Neuronal stem cell (in vitro differentiated cells): ENCODE data around the gene SH3BP2.

Source experiments
- DNase-seq: peaks from one replicate; pipeline ENCODE4 v3.0.0-alpha.2; 2013; ENCODE audit warnings: low spot score
- H2AFZ ChIP-seq: one replicate; pipeline ENCODE4 v1.6.1; 2013; ENCODE audit warnings: mild to moderate bottlenecking, low read length, inconsistent platforms
- H2AK5ac ChIP-seq: 2 replicates; pipeline ENCODE4 v1.6.1; 2013; ENCODE audit warnings: low read depth, mild to moderate bottlenecking, inconsistent platforms, low read length, moderate library complexity, mixed read lengths
- H2BK120ac ChIP-seq: 2 replicates; pipeline ENCODE4 v1.6.1; 2013; ENCODE audit warnings: low read depth, mild to moderate bottlenecking, inconsistent platforms, low read length, moderate library complexity, mixed read lengths
- H2BK12ac ChIP-seq: one replicate; pipeline ENCODE4 v1.6.1; 2013; ENCODE audit warnings: low read length, inconsistent platforms
- H2BK15ac ChIP-seq: 2 replicates; pipeline ENCODE4 v1.6.1; 2013; ENCODE audit warnings: mild to moderate bottlenecking, low read length, inconsistent platforms, mixed read lengths
- H2BK5ac ChIP-seq: one replicate; pipeline ENCODE4 v1.6.1; 2013; ENCODE audit warnings: inconsistent platforms, mild to moderate bottlenecking, low read length, moderate library complexity
- H3K14ac ChIP-seq: one replicate; pipeline ENCODE4 v1.6.1; 2013; ENCODE audit warnings: low read length, inconsistent platforms
- H3K18ac ChIP-seq: 2 replicates; pipeline ENCODE4 v1.6.1; 2013; ENCODE audit warnings: low read length, inconsistent platforms
- H3K23ac ChIP-seq: 2 replicates; pipeline ENCODE4 v1.6.1; 2013; ENCODE audit warnings: low read depth, mild to moderate bottlenecking, mixed read lengths, low read length, inconsistent platforms; ENCODE audit not compliant: poor library complexity
- H3K27ac ChIP-seq: replicated peaks from 3 replicates; pipeline ENCODE4 v1.5.1; 2013; ENCODE audit warnings: low read length, inconsistent platforms
- H3K27me3 ChIP-seq, 3 experiments: 2 replicates each; pipeline ENCODE4 v1.6.1; 2013; ENCODE audit warnings: low read length in 3 of 3, mild to moderate bottlenecking in 2 of 3, inconsistent platforms in 1 of 3, low read depth in 1 of 3, mixed read lengths in 1 of 3, moderate library complexity in 1 of 3; ENCODE audit not compliant: control insufficient read depth in 3 of 3, insufficient read depth in 3 of 3
- H3K36me3 ChIP-seq, 2 donors: replicated peaks in 1 of 2; 2 replicates each; pipeline ENCODE4 v1.6.1; 2013; ENCODE audit warnings: low read length in 2 of 2; ENCODE audit not compliant: control insufficient read depth in 2 of 2, insufficient read depth in 2 of 2
- H3K4ac ChIP-seq: 2 replicates; pipeline ENCODE4 v1.6.1; 2013; ENCODE audit warnings: inconsistent platforms, mild to moderate bottlenecking, low read length, moderate library complexity
- H3K4me1 ChIP-seq, 2 donors: 1 replicate in 1 of 2; 2 replicates in 1 of 2; pipeline ENCODE4 v1.6.1; 2013; ENCODE audit warnings: low read length in 2 of 2, low read depth in 1 of 2; ENCODE audit not compliant: control insufficient read depth in 2 of 2, insufficient read depth in 1 of 2
- H3K4me2 ChIP-seq: one replicate; pipeline ENCODE4 v1.6.1; 2013; ENCODE audit warnings: mild to moderate bottlenecking, low read length, inconsistent platforms; ENCODE audit not compliant: insufficient read depth, poor library complexity, severe bottlenecking
- H3K4me3 ChIP-seq, 2 donors: 2 replicates each; pipeline ENCODE4 v1.5.1; 2013; ENCODE audit warnings: low read length in 2 of 2, mild to moderate bottlenecking in 2 of 2, inconsistent platforms in 1 of 2, moderate library complexity in 1 of 2
- H3K79me1 ChIP-seq: one replicate; pipeline ENCODE4 v1.6.1; 2013; ENCODE audit warnings: low read depth, mild to moderate bottlenecking, inconsistent platforms, low read length, moderate library complexity
- H3K9ac ChIP-seq: one replicate; pipeline ENCODE4 v1.6.1; 2013; ENCODE audit warnings: mild to moderate bottlenecking, low read depth, low read length, inconsistent platforms; ENCODE audit not compliant: poor library complexity
- H3K9me3 ChIP-seq, 2 donors: replicated peaks in 1 of 2; 2 replicates each; pipeline versions ENCODE3 to v1.6.1; 2013; ENCODE audit warnings: low read length in 2 of 2, mild to moderate bottlenecking in 2 of 2, inconsistent platforms in 1 of 2, low read depth in 1 of 2, mixed read lengths in 1 of 2, moderate library complexity in 1 of 2; ENCODE audit not compliant: control insufficient read depth in 2 of 2, insufficient read depth in 1 of 2
- H4K8ac ChIP-seq: one replicate; pipeline ENCODE4 v1.6.1; 2013; ENCODE audit warnings: low read depth, mild to moderate bottlenecking, inconsistent platforms, low read length, moderate library complexity
- H4K91ac ChIP-seq: one replicate; pipeline ENCODE4 v1.6.1; 2013; ENCODE audit warnings: low read length, low read depth, mild to moderate bottlenecking, inconsistent platforms; ENCODE audit not compliant: poor library complexity
- WGBS, 2 donors: extraction: QIAGEN DNeasy Blood & Tissue Kit; methylation state at CpG; one replicate each; pipeline ENCODE4 v1.1.7; 2013; ENCODE audit warnings: missing lambda C conversion rate in 2 of 2, mixed read lengths in 1 of 2; ENCODE audit not compliant: insufficient read length in 2 of 2, insufficient replicate concordance in 1 of 2; ENCODE audit errors: extremely low coverage in 2 of 2; 5-methylcytosine and 5-hydroxymethylcytosine counted together

The SH3BP2 gene

GRCh38 chr4:2829321-2829932 is 36.5 kb downstream of the SH3BP2 start:
- DNase-seq, result no peak
- Histone ChIP-seq H3K4me1 (no peaks in the 10 kb centered on the region), H3K9ac (no peak overlapping the region), H2BK120ac (no peak overlapping the region), H3K4me2 (no peak overlapping the region), H3K4me3 (no peak overlapping the region), H2AFZ (no peak overlapping the region), H3K36me3 (peaks cover 41 to 93% of the 10 kb centered on the region in 2 donors), H3K14ac (no peak overlapping the region), H2BK5ac (no peak overlapping the region), H3K9me3 (no peaks in the 10 kb centered on the region), H4K91ac (no peak overlapping the region), H2AK5ac (no peak overlapping the region), H3K23ac (no peak overlapping the region), H3K18ac (no peak overlapping the region), H3K79me1 (peaks cover 5% of the 10 kb centered on the region), H2BK12ac (no peak overlapping the region), H2BK15ac (no peak overlapping the region), H4K8ac (no peak overlapping the region), H3K4ac (no peak overlapping the region), H3K27me3 (no peaks in the 10 kb centered on the region), H3K27ac (no peak overlapping the region)
- no CpG with 5 or more reads among the region's 18 CpGs for WGBS, 2 donors

GRCh38 chr4:2829933-2830451 is 37.1 kb downstream of the SH3BP2 start:
- WGBS, 2 donors, result no CpG with 5 or more reads among the region's 19 CpGs
- Histone ChIP-seq H3K4me1 (no peaks in the 10 kb centered on the region), H2BK12ac (no peak overlapping the region), H2BK120ac (no peak overlapping the region), H3K14ac (no peak overlapping the region), H3K4me3 (no peak overlapping the region), H3K4me2 (no peak overlapping the region), H3K27me3 (no peaks in the 10 kb centered on the region), H3K9me3 (no peaks in the 10 kb centered on the region), H3K18ac (no peak overlapping the region), H4K91ac (no peak overlapping the region), H3K36me3 (peaks cover 40 to 89% of the 10 kb centered on the region in 2 donors), H3K79me1 (peaks cover 5% of the 10 kb centered on the region), H3K23ac (peak overlapping the region; percentile 85), H2BK5ac (no peak overlapping the region), H2AK5ac (no peak overlapping the region), H4K8ac (no peak overlapping the region), H3K9ac (no peak overlapping the region), H3K27ac (no peak overlapping the region), H3K4ac (no peak overlapping the region), H2BK15ac (no peak overlapping the region), H2AFZ (no peak overlapping the region)
- DNase-seq, result no peak

GRCh38 chr4:2830632-2831610 is 38.0 kb downstream of the SH3BP2 start:
- Histone ChIP-seq H3K18ac (no peak overlapping the region), H2BK12ac (no peak overlapping the region), H3K4me2 (no peak overlapping the region), H3K9me3 (no peaks in the 10 kb centered on the region), H3K23ac (peak overlapping the region; percentile 65), H2AFZ (no peak overlapping the region), H2BK120ac (no peak overlapping the region), H4K91ac (no peak overlapping the region), H2AK5ac (no peak overlapping the region), H4K8ac (no peak overlapping the region), H3K4ac (no peak overlapping the region), H2BK5ac (no peak overlapping the region), H3K4me3 (no peak overlapping the region), H3K9ac (peak overlapping the region; percentile 44), H3K36me3 (peaks cover 35 to 83% of the 10 kb centered on the region in 2 donors), H3K14ac (no peak overlapping the region), H3K4me1 (no peaks in the 10 kb centered on the region), H3K27me3 (no peaks in the 10 kb centered on the region), H3K79me1 (peaks cover 2% of the 10 kb centered on the region), H3K27ac (no peak overlapping the region), H2BK15ac (no peak overlapping the region)
- no CpG with 5 or more reads among the region's 37 CpGs for WGBS, 2 donors
- no peak for DNase-seq
